Measurements from ENCODE around the gene GSTP1. TPM values are rescaled to one million over a fixed set of nuclear protein-coding genes. Genes with fewer than 3 reads are reported as not detected.

GSTP1 gene
- total and polyA plus RNA-seq, 11 donors = 294 to 830 (median 393) TPM

- intact Hi-C loops (cut with DNase I) = loop anchor here in 2 of 10 donors (10.0 kb wide), 2 partner anchors 160 to 170 kb away; no protein-coding TSS in a partner anchor
- ATAC-seq (no peak), DNase-seq (peak in 1 of 5 donors; percentile 54)
Observed at GRCh38 chr11:67634366-67635230, 51.0 kb downstream of the GSTP1 start.

GRCh38 chr11:67635231-67635521 is 51.6 kb downstream of the GSTP1 start:
- peaks cover 0 to 13% (median 3%) of the 10 kb centered on the region in 9 donors for H3K27me3 ChIP-seq
- H3K9me3 ChIP-seq = no peaks in the 10 kb centered on the region
- DNase-seq = no peak
- TF ChIP-seq POLR2A (IDR thresholded peaks at IDR 0.05) = no peak
- TF ChIP-seq CTCF (IDR thresholded peaks at IDR 0.05) = no peak
- no peaks in the 10 kb centered on the region for H3K36me3 ChIP-seq
- intact Hi-C loops (cut with DNase I) = loop anchor here in 2 of 10 donors (10.0 kb wide), 2 partner anchors 160 to 170 kb away; no protein-coding TSS in a partner anchor
- H3K4me3 ChIP-seq = no peak overlapping the region
- peaks cover 0 to 19% (median 7%) of the 10 kb centered on the region in 12 donors for H3K4me1 ChIP-seq
- WGBS, 4 donors = 78 to 93% (median 84%) methylated on average over 4 of the region's 4 CpGs
- ATAC-seq = no peak
- H3K27ac ChIP-seq = no peak overlapping the region

More at GRCh38 chr11:67634366-67635230, 51.0 kb downstream of the GSTP1 start:
- H3K4me3 ChIP-seq = no peak overlapping the region
- 76 to 87% (median 83%) methylated on average over 13 to 20 of the region's 20 CpGs for WGBS, 4 donors
- H3K4me1 ChIP-seq = peaks cover 0 to 20% (median 7%) of the 10 kb centered on the region in 12 donors
- no peaks in the 10 kb centered on the region for H3K9me3 ChIP-seq
- H3K27me3 ChIP-seq = peaks cover 0 to 7% (median 0%) of the 10 kb centered on the region in 9 donors
- H3K27ac ChIP-seq = no peak overlapping the region
- H3K36me3 ChIP-seq = no peaks in the 10 kb centered on the region
- TF ChIP-seq POLR2A (IDR thresholded peaks at IDR 0.05) (no peak), CTCF (IDR thresholded peaks at IDR 0.05) (no peak)

Other genes with a start within 250 kb of the GSTP1 start
- 100 to 1,000 TPM in 1 of 9 donors, 10 to 100 TPM in 8; 36.0 to 131 (median 57.1) TPM for gene POLD4, start 230.3 kb upstream of the GSTP1 start, total RNA-seq
- 100 to 1,000 TPM in 1 of 2 donors, 10 to 100 TPM in 1; 83.0 to 164 TPM for gene POLD4, start 230.3 kb upstream of the GSTP1 start, polyA plus RNA-seq
- gene CLCF1, start 210.2 kb upstream of the GSTP1 start, total RNA-seq = 1 to 10 TPM in 5 of 9 donors, under 1 TPM in 4; 0.25 to 6.1 (median 1.7) TPM
- gene CLCF1, start 210.2 kb upstream of the GSTP1 start, polyA plus RNA-seq = 10 to 100 TPM in 1 of 2 donors, under 1 TPM in 1; 0.99 to 17.1 TPM
- 1 to 10 TPM; 3.5 to 9.1 (median 5.8) TPM for gene RAD9A, start 191.8 kb upstream of the GSTP1 start, total RNA-seq
- gene RAD9A, start 191.8 kb upstream of the GSTP1 start, polyA plus RNA-seq = 1 to 10 TPM; 7.6 to 8.0 TPM
- 100 to 1,000 TPM in 7 of 9 donors, 10 to 100 TPM in 2; 90.3 to 151 (median 105) TPM for gene PPP1CA, start 182.0 kb upstream of the GSTP1 start, total RNA-seq
- 100 to 1,000 TPM in 1 of 2 donors, 10 to 100 TPM in 1; 94.4 to 207 TPM for gene PPP1CA, start 182.0 kb upstream of the GSTP1 start, polyA plus RNA-seq
- 10 to 100 TPM in 1 of 9 donors, 1 to 10 TPM in 4, under 1 TPM in 4; 0.14 to 14.2 (median 1.6) TPM for gene TBC1D10C, start 179.7 kb upstream of the GSTP1 start, total RNA-seq
- gene TBC1D10C, start 179.7 kb upstream of the GSTP1 start, polyA plus RNA-seq = under 1 TPM; 0.61 to 0.88 TPM
- gene CARNS1, start 168.1 kb upstream of the GSTP1 start, total RNA-seq = 10 to 100 TPM in 5 of 9 donors, 1 to 10 TPM in 4; 3.5 to 33.6 (median 11.8) TPM
- 1 to 10 TPM in 1 of 2 donors, under 1 TPM in 1; 0.89 to 6.2 TPM for gene CARNS1, start 168.1 kb upstream of the GSTP1 start, polyA plus RNA-seq
- gene RPS6KB2, start 155.3 kb upstream of the GSTP1 start, total RNA-seq = 10 to 100 TPM; 19.3 to 32.8 (median 25.2) TPM
- gene RPS6KB2, start 155.3 kb upstream of the GSTP1 start, polyA plus RNA-seq = 10 to 100 TPM; 33.3 to 36.0 TPM
- 10 to 100 TPM in 1 of 9 donors, 1 to 10 TPM in 4, under 1 TPM in 4; 0.50 to 11.0 (median 1.3) TPM for gene PTPRCAP, start 146.1 kb upstream of the GSTP1 start, total RNA-seq
- gene PTPRCAP, start 146.1 kb upstream of the GSTP1 start, polyA plus RNA-seq = 1 to 10 TPM; 1.1 to 1.4 TPM
- 10 to 100 TPM; 14.6 to 53.3 (median 21.2) TPM for gene CORO1B, start 140.3 kb upstream of the GSTP1 start, total RNA-seq
- gene CORO1B, start 140.3 kb upstream of the GSTP1 start, polyA plus RNA-seq = 10 to 100 TPM; 17.1 to 37.0 TPM
- gene GPR152, start 131.1 kb upstream of the GSTP1 start, total RNA-seq = not detected
- gene GPR152, start 131.1 kb upstream of the GSTP1 start, polyA plus RNA-seq = not detected
- gene CABP4, start 128.5 kb upstream of the GSTP1 start, total RNA-seq = 1 to 10 TPM in 3 of 9 donors, under 1 TPM in 5, not detected in 1; 0.25 to 4.2 (median 0.61) TPM
- under 1 TPM; 0.44 to 0.57 TPM for gene CABP4, start 128.5 kb upstream of the GSTP1 start, polyA plus RNA-seq
- gene TMEM134, start 114.6 kb upstream of the GSTP1 start, total RNA-seq = 100 to 1,000 TPM in 2 of 9 donors, 10 to 100 TPM in 7; 67.0 to 146 (median 77.2) TPM
- gene TMEM134, start 114.6 kb upstream of the GSTP1 start, polyA plus RNA-seq = 10 to 100 TPM; 83.6 to 86.8 TPM
- 10 to 100 TPM; 41.7 to 69.2 (median 53.0) TPM for gene AIP, start 100.8 kb upstream of the GSTP1 start, total RNA-seq
- 10 to 100 TPM; 73.1 to 96.4 TPM for gene AIP, start 100.8 kb upstream of the GSTP1 start, polyA plus RNA-seq
- 10 to 100 TPM; 24.9 to 69.1 (median 34.3) TPM for gene PITPNM1, start 78.4 kb upstream of the GSTP1 start, total RNA-seq
- gene PITPNM1, start 78.4 kb upstream of the GSTP1 start, polyA plus RNA-seq = 10 to 100 TPM; 24.2 to 59.9 TPM
- gene CDK2AP2, start 75.7 kb upstream of the GSTP1 start, total RNA-seq = 100 to 1,000 TPM in 2 of 9 donors, 10 to 100 TPM in 7; 37.0 to 123 (median 59.3) TPM
- gene CDK2AP2, start 75.7 kb upstream of the GSTP1 start, polyA plus RNA-seq = 100 to 1,000 TPM in 1 of 2 donors, 10 to 100 TPM in 1; 82.7 to 461 TPM
- not detected for gene CABP2, start 60.4 kb upstream of the GSTP1 start, total RNA-seq
- gene CABP2, start 60.4 kb upstream of the GSTP1 start, polyA plus RNA-seq = not detected
- gene NDUFV1, start 23.1 kb downstream of the GSTP1 start, total RNA-seq = 100 to 1,000 TPM; 340 to 897 (median 583) TPM
- gene NDUFV1, start 23.1 kb downstream of the GSTP1 start, polyA plus RNA-seq = 100 to 1,000 TPM; 342 to 401 TPM
- gene NUDT8, start 46.1 kb downstream of the GSTP1 start, total RNA-seq = 10 to 100 TPM; 35.6 to 85.1 (median 49.3) TPM
- gene NUDT8, start 46.1 kb downstream of the GSTP1 start, polyA plus RNA-seq = 100 to 1,000 TPM in 1 of 2 donors, 10 to 100 TPM in 1; 29.1 to 110 TPM
- gene TBX10, start 56.0 kb downstream of the GSTP1 start, total RNA-seq = under 1 TPM in 1 of 9 donors, not detected in 8; 0.30 TPM
- gene TBX10, start 56.0 kb downstream of the GSTP1 start, polyA plus RNA-seq = under 1 TPM in 1 of 2 donors, not detected in 1; 0.11 TPM
- not detected for gene ACY3, start 66.9 kb downstream of the GSTP1 start, total RNA-seq
- gene ACY3, start 66.9 kb downstream of the GSTP1 start, polyA plus RNA-seq = not detected
- gene ALDH3B2, start 90.8 kb downstream of the GSTP1 start, total RNA-seq = not detected
- not detected for gene ALDH3B2, start 90.8 kb downstream of the GSTP1 start, polyA plus RNA-seq